Activated CD8-positive, alpha-beta memory T cell treated with anti-CD3 and anti-CD28 coated beads, Interleukin-2, amount 10 ng/mL, durations not matched to agents 7 days and 5 days (primary cell): Measurements from ENCODE around the gene CNFN. TPM values are rescaled to one million over a fixed set of nuclear protein-coding genes. Genes with fewer than 3 reads are reported as not detected.
A peak's percentile ranks its signal among the peaks of the same experiment; 100 is the strongest.

Source experiments
- ATAC-seq: fragments of 150-1000 bp; cut with Tn5 transposase; one replicate; pipeline ENCODE4 v1.10.0; 2021; ENCODE audit warnings: moderate library complexity
- CTCF ChIA-PET: fragments of 350-600 bp; sonication (Branson Sonifier 250); formaldehyde crosslinking; loops from one replicate; lab custom pipeline; 2021; ENCODE audit warnings: antibody characterized with exemption; lab: Charles Lee
- DNase-seq: peaks from one replicate; pipeline ENCODE4 v3.0.0-alpha.2; 2020
- H3K27ac Mint-ChIP-seq: one replicate; pipeline ENCODE4 v1.8.0; 2021; ENCODE audit warnings: mild to moderate bottlenecking, mixed read lengths
- H3K27me3 Mint-ChIP-seq: one replicate; pipeline ENCODE4 v1.8.0; 2021; ENCODE audit warnings: mixed read lengths
- H3K36me3 Mint-ChIP-seq: one replicate; pipeline ENCODE4 v1.8.0; 2021; ENCODE audit warnings: mild to moderate bottlenecking, mixed read lengths
- H3K4me1 Mint-ChIP-seq: one replicate; pipeline ENCODE4 v1.8.0; 2021; ENCODE audit warnings: mixed read lengths
- H3K4me3 Mint-ChIP-seq: one replicate; pipeline ENCODE4 v1.8.0; 2021; ENCODE audit warnings: mild to moderate bottlenecking, moderate library complexity, mixed read lengths
- H3K9me3 Mint-ChIP-seq: one replicate; pipeline ENCODE4 v1.8.0; 2022; ENCODE audit warnings: low read depth, mixed read lengths
- total RNA-seq, 2 experiments: library from RNA; stranded (reverse); gene quantifications; one replicate each; pipeline ENCODE4 v1.2.3, GENCODE V29; 2021

CNFN gene
- total RNA-seq, 2 experiments from 2014 or later: not detected

- H3K4me3 Mint-ChIP-seq: peak overlapping the region; percentile 94
These were observed 32.2 kb upstream of the CNFN start for GRCh38 chr19:42422092-42422900.

GRCh38 chr19:42421591-42422031, 31.5 kb upstream of the CNFN start:
- Mint-ChIP-seq H3K36me3 (peaks cover 5% of the 10 kb centered on the region), H3K27me3 (peaks cover 3% of the 10 kb centered on the region), H3K27ac (no peak overlapping the region), H3K4me1 (peaks cover 38% of the 10 kb centered on the region), H3K4me3 (peak overlapping the region; percentile 94), H3K9me3 (no peaks in the 10 kb centered on the region)
- DNase-seq (no peak), ATAC-seq (no peak)
- CTCF ChIA-PET: interaction anchor here (0.7 to 6.3 kb wide), 7 partner anchors 9 to 310 kb away, joined by 3 to 67 read pairs (median 10); partner anchors contain the start of gene CXCL17

More at GRCh38 chr19:42422092-42422900, 32.2 kb upstream of the CNFN start:
- CTCF ChIA-PET: interaction anchor here (1.3 to 6.3 kb wide), 9 partner anchors 16 to 314 kb away, joined by 3 to 67 read pairs (median 6); partner anchors contain the start of genes CEACAM1 and CXCL17
- DNase-seq (no peak), ATAC-seq (no peak)
- Mint-ChIP-seq H3K36me3 (peaks cover 5% of the 10 kb centered on the region), H3K4me1 (peaks cover 38% of the 10 kb centered on the region), H3K27me3 (peaks cover 3% of the 10 kb centered on the region), H3K9me3 (no peaks in the 10 kb centered on the region), H3K27ac (peak overlapping the region; percentile 90)

- Mint-ChIP-seq H3K27me3 (peaks cover 3% of the 10 kb centered on the region), H3K27ac (peak overlapping the region; percentile 3), H3K9me3 (no peaks in the 10 kb centered on the region), H3K36me3 (peaks cover 5% of the 10 kb centered on the region), H3K4me3 (peak overlapping the region; percentile 17), H3K4me1 (peaks cover 38% of the 10 kb centered on the region)
- DNase-seq (no peak), ATAC-seq (no peak)
- CTCF ChIA-PET: interaction anchor here (0.7 to 6.3 kb wide), 9 partner anchors 10 to 310 kb away, joined by 3 to 67 read pairs (median 10); partner anchors contain the start of gene CXCL17
These were observed 31.0 kb upstream of the CNFN start for GRCh38 chr19:42421101-42421500.

- ATAC-seq (peak; percentile 37), DNase-seq (peak; percentile 88)
- CTCF ChIA-PET: interaction anchor here (0.6 to 6.3 kb wide), 25 partner anchors 9 to 1757 kb away, joined by 3 to 67 read pairs (median 4); partner anchors contain the start of genes CEACAM1, CXCL17, PAFAH1B3 and PRR19
- no peaks in the 10 kb centered on the region for H3K9me3 Mint-ChIP-seq
- no peak overlapping the region for H3K4me3 Mint-ChIP-seq
- peaks cover 38% of the 10 kb centered on the region for H3K4me1 Mint-ChIP-seq
- H3K27me3 Mint-ChIP-seq: peaks cover 3% of the 10 kb centered on the region
- peak overlapping the region; percentile 52 for H3K27ac Mint-ChIP-seq
- H3K36me3 Mint-ChIP-seq: peaks cover 5% of the 10 kb centered on the region
These were observed 30.0 kb upstream of the CNFN start for GRCh38 chr19:42420055-42420544.

- ATAC-seq: no peak
- CTCF ChIA-PET: interaction anchor here (0.6 to 6.3 kb wide), 12 partner anchors 8 to 296 kb away, joined by 3 to 67 read pairs (median 5); partner anchors contain the start of genes CXCL17, PAFAH1B3 and PRR19
- Mint-ChIP-seq H3K36me3 (peaks cover 5% of the 10 kb centered on the region), H3K27me3 (no peaks in the 10 kb centered on the region), H3K27ac (no peak overlapping the region), H3K4me3 (no peak overlapping the region), H3K9me3 (no peaks in the 10 kb centered on the region), H3K4me1 (peaks cover 35% of the 10 kb centered on the region)
- DNase-seq: no peak
These were observed 29.2 kb upstream of the CNFN start for GRCh38 chr19:42419309-42419708.

- Mint-ChIP-seq H3K4me3 (no peak overlapping the region), H3K27ac (no peak overlapping the region), H3K36me3 (peaks cover 6% of the 10 kb centered on the region), H3K4me1 (no peaks in the 10 kb centered on the region), H3K27me3 (no peaks in the 10 kb centered on the region), H3K9me3 (no peaks in the 10 kb centered on the region)
- CTCF ChIA-PET: interaction anchor here (0.9 to 1.6 kb wide), 2 partner anchors 12 to 26 kb away, joined by 3 to 4 read pairs; no protein-coding TSS in a partner anchor
- DNase-seq (no peak), ATAC-seq (no peak)
These were observed 22.6 kb upstream of the CNFN start for GRCh38 chr19:42412661-42413076.

- Mint-ChIP-seq H3K27me3 (no peaks in the 10 kb centered on the region), H3K36me3 (peaks cover 6% of the 10 kb centered on the region), H3K9me3 (no peaks in the 10 kb centered on the region), H3K4me1 (no peaks in the 10 kb centered on the region), H3K4me3 (no peak overlapping the region), H3K27ac (no peak overlapping the region)
- CTCF ChIA-PET: interaction anchor here (1.4 to 1.6 kb wide), 2 partner anchors 11 to 26 kb away, joined by 4 to 6 read pairs; no protein-coding TSS in a partner anchor
- no peak for ATAC-seq
- DNase-seq: no peak
These were observed 22.1 kb upstream of the CNFN start for GRCh38 chr19:42412227-42412626.

GRCh38 chr19:42411581-42412178, 21.6 kb upstream of the CNFN start:
- CTCF ChIA-PET: interaction anchor here (1.1 to 1.4 kb wide), 3 partner anchors 8 to 21 kb away, joined by 3 to 6 read pairs (median 3); no protein-coding TSS in a partner anchor
- ATAC-seq: no peak
- H3K27ac Mint-ChIP-seq: no peak overlapping the region

GRCh38 chr19:42410371-42410770, 20.3 kb upstream of the CNFN start:
- peaks cover 10% of the 10 kb centered on the region for H3K36me3 Mint-ChIP-seq
- CTCF ChIA-PET: interaction anchor here (1.1 kb wide), 1 partner anchor 23 kb away, joined by 3 read pairs; no protein-coding TSS in a partner anchor
- DNase-seq (no peak), ATAC-seq (no peak)
- no peak overlapping the region for H3K4me3 Mint-ChIP-seq
- H3K4me1 Mint-ChIP-seq: no peaks in the 10 kb centered on the region
- no peaks in the 10 kb centered on the region for H3K9me3 Mint-ChIP-seq
- H3K27ac Mint-ChIP-seq: no peak overlapping the region
- H3K27me3 Mint-ChIP-seq: no peaks in the 10 kb centered on the region

More at GRCh38 chr19:42411581-42412178, 21.6 kb upstream of the CNFN start:
- Mint-ChIP-seq H3K36me3 (peaks cover 6% of the 10 kb centered on the region), H3K4me1 (no peaks in the 10 kb centered on the region), H3K27me3 (no peaks in the 10 kb centered on the region), H3K9me3 (no peaks in the 10 kb centered on the region), H3K4me3 (no peak overlapping the region)
- no peak for DNase-seq

- CTCF ChIA-PET: no interaction called here
- no peaks in the 10 kb centered on the region for H3K4me1 Mint-ChIP-seq
These were observed 19.4 kb upstream of the CNFN start for GRCh38 chr19:42409477-42409876.

GRCh38 chr19:42407816-42408175, 17.7 kb upstream of the CNFN start:
- Mint-ChIP-seq H3K27ac (no peak overlapping the region), H3K36me3 (peaks cover 21% of the 10 kb centered on the region), H3K4me3 (no peak overlapping the region), H3K9me3 (no peaks in the 10 kb centered on the region), H3K4me1 (peaks cover under 1% of the 10 kb centered on the region), H3K27me3 (no peaks in the 10 kb centered on the region)
- DNase-seq (no peak), ATAC-seq (no peak)
- CTCF ChIA-PET: interaction anchor here (1.6 to 1.8 kb wide), 2 partner anchors 12 to 33 kb away, joined by 3 to 6 read pairs; no protein-coding TSS in a partner anchor

More at GRCh38 chr19:42409477-42409876, 19.4 kb upstream of the CNFN start:
- no peak for ATAC-seq
- DNase-seq: no peak
- Mint-ChIP-seq H3K9me3 (no peaks in the 10 kb centered on the region), H3K36me3 (peaks cover 15% of the 10 kb centered on the region), H3K4me3 (no peak overlapping the region), H3K27me3 (no peaks in the 10 kb centered on the region), H3K27ac (no peak overlapping the region)

GRCh38 chr19:42407085-42407815, 17.2 kb upstream of the CNFN start:
- no peak for ATAC-seq
- Mint-ChIP-seq H3K27me3 (no peaks in the 10 kb centered on the region), H3K36me3 (peaks cover 21% of the 10 kb centered on the region), H3K9me3 (no peaks in the 10 kb centered on the region), H3K4me3 (no peak overlapping the region), H3K4me1 (peaks cover 2% of the 10 kb centered on the region), H3K27ac (no peak overlapping the region)
- CTCF ChIA-PET: interaction anchor here (1.5 to 1.8 kb wide), 3 partner anchors 13 to 34 kb away, joined by 3 to 6 read pairs (median 4); no protein-coding TSS in a partner anchor
- no peak for DNase-seq
